Left ventricle myocardium superior (tissue), 1 donor: ENCODE measurements around the gene MTSS2. TPM values are rescaled to one million over a fixed set of nuclear protein-coding genes. Genes with fewer than 3 reads are reported as not detected.

Experiments used
- ATAC-seq: fragments of 200-7000 bp; cut with Tn5 transposase; one replicate; pipeline ENCODE4 v1.9.1; 2020; ENCODE audit warnings: mild to moderate bottlenecking, moderate library complexity
- DNase-seq: peaks from one replicate; pipeline ENCODE4 v3.0.0-alpha.2; 2020
- intact Hi-C: fragments of 100-400 bp; cut with micrococcal nuclease; formaldehyde crosslinking; loops from one replicate; pipeline ENCODE4 v1.11.0; 2022
- total RNA-seq: library from RNA; stranded (reverse); fragmentation: NEBNext Ultra II Directional; extraction: Animal tissue kit (Norgen Biotek cat#: 25700); gene quantifications from one replicate; pipeline ENCODE4 v1.2.1, GENCODE V29; 2021
- donor health status: DM: no; HTN: yes; CAD: no; lungs with severe emphysema.

MTSS2 gene
- total RNA-seq, 1 donor from 2014 or later, result 101 TPM

DNA sequence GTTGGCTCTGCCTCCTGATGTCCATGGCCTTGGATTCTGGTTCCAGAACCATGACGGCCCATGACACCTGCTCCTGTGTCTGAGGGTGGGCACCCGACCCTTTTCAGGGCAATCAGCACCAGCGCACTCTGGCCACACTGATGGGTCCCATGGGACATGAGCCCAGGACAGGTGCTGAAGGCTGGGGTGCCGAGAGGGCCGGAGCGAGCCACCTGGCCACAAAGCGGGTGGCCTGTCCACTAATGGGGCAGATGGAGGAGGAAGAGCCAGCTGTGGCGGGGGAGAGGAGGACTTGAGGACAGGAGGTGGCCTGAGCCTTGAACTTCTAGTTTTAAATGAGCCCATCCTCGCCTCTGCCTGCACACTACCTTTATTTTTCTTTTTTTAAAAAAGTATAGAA is 31.2 kb upstream of the MTSS2 start:
- ATAC-seq (no peak), DNase-seq (no peak)
- intact Hi-C loops, result no loop called here

DNA sequence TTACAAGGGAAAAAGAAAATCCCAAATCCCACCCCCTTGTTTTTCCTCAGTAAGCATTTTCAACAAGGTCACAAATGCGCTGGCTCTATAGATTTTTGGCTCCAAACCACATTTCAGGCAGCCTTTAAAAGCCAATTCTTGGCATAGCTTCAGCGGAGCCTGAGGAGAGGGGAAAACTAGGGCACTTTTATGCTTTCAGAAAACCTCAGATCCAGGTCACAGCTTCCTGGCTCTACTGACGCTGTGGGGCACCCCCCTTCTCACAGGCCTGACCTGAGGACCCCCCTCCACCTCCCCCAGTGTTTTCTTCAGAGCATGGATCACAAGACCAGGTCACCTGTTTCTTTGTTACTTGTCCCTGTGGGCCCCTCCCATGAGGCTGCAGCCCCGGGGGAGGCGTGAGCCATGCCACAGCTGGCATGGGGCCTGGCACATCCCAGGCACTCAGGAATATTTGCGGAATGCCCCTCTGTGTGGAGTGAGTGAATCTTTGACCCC is 30.1 kb upstream of the MTSS2 start:
- DNase-seq, result no peak
- ATAC-seq, result peak; percentile 10
- intact Hi-C loops, result no loop called here

DNA sequence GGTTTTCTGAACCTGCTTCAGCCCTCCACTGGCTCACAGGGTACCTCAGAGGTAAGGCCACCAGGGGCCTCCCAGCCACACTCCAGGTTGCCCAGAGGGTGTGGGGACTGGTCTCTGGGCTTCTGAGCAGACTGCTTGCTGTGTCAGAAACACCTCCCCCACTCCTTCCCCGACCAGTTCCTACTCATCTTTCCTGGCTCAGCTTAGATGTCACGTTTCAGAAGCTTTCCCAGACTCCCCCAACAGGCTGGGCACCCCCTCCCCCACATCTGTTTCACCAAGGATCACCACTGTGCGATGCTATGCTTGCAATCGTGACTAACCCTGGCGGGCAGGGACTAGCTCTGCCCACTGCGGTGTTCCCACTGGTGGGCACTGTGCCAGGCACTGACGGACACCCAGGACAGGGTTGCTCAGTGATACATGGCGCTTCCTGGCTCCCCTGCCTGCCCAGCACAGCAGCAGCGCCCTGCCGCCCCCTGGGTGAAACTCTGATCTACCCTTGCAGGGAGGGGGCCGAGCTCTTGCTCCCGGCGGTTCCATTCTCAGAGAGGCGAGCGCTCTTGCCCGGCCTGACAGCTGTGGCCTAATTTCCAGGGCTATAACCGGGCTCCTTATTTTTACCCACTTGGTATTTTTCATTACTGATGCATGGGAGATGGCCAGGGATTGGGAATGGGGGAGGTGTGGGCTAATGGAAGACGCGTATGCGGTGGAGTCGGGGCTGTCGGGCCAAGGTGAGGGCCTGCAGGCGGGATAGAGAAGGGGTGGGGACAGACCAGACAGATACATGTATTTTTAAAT is 29.4 kb upstream of the MTSS2 start:
- peak; percentile 87 for ATAC-seq
- intact Hi-C loops, result no loop called here
- DNase-seq, result peak; percentile 87

DNA sequence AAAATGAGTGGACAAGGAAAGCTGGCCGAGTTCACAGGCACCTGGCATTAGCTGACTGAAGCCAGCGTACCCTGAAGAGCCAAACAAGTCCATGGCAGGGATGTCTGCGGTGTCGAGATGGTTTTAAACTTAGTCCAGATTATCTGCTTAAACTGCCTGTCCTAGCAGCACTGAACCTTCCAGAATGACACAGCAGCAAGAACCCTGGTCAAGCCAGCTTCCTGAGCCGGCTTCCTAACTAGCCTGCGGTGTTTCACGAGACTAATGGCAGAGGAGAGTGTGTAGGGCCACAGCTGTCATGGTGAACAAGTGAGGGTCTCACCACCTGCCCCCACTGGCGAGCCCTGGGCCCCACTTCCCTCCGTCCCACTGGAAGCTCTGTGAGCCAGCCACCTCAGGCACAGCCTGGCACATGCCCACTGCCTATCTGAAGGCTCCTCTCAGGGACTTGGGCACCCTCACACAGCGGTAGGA is 28.8 kb upstream of the MTSS2 start:
- DNase-seq (no peak), ATAC-seq (peak; percentile 59)
- intact Hi-C loops, result no loop called here

DNA sequence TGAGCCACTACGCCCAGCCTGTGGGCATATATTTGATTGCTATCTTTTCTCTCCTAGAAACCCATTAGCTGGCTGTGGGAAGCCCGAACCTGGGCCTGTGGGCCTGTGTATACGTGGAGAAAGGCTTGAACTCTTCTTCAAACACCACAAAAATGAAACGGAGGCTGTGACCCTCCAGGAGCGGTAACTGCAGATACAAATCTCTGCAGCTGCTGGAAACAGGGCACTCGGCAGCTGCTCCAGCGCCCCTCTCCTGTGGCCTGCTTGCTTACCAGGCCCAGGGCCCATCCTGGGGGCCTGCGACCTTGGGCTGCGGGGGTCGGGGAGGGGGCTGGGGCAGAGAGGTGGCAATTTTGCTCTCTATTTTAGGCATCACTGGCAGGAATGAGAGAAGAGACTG is 28.0 kb upstream of the MTSS2 start:
- intact Hi-C loops, result no loop called here
- DNase-seq, result no peak
- no peak for ATAC-seq

DNA sequence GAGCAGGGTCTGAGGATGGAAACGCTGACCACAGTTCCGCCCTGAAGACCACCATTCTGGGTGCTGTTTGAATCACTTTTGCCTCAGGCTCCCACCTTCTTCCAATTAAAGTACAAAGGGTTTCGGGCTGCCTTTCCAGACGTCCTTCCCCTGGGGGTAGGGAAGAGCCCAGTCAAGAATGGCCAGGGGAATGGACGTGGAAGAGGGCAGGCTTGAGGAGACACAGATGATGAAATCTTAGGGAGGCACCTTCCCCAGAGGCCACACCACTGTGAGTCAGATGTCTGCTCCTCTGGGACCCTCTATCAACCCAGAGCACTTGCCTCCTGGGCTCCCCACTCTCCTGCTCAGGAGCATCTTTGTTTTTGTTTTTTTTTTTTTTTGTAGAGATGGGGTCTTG is 27.5 kb upstream of the MTSS2 start:
- ATAC-seq, result no peak
- intact Hi-C loops, result no loop called here
- no peak for DNase-seq

DNA sequence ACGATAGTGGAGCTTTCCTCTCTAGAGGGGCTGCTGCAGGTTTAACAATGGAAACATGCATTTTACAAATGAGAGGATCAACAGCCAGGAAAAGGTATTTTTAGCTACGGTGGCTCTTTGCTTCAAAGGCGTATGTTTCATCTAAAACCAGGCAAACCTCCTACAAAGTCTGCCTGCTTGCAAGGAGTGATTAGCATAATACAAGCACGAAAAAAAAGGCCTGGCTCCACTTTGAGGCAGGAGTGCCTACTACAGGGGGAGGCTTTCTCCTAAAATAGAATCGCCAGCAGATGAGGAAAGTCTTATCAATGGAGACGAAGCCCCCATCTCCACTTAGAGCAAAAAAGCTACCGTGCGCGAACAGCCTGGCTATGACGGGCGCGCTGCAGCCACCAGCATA is 27.1 kb upstream of the MTSS2 start:
- intact Hi-C loops, result no loop called here
- ATAC-seq, result no peak
- no peak for DNase-seq

DNA sequence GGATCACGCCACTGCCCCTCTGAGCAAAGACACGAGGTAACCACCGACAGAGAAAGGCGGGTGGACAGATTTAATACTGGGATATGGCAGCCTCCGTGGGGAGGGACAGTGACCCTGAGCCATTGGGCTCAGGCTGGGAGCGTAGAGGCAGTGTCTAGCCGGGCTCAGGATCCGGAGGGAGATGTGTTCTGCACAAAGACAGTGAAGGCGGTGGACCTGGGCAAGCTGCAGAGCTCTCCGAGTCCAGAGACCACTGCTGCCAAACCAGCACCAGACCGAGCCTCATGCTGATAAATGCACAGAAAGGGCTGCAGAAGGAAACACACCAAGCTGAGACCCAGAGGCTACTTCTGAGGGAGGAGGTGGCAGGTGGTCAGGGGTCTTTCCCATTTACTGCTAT is 26.5 kb upstream of the MTSS2 start:
- ATAC-seq (no peak), DNase-seq (no peak)
- intact Hi-C loops, result no loop called here

DNA sequence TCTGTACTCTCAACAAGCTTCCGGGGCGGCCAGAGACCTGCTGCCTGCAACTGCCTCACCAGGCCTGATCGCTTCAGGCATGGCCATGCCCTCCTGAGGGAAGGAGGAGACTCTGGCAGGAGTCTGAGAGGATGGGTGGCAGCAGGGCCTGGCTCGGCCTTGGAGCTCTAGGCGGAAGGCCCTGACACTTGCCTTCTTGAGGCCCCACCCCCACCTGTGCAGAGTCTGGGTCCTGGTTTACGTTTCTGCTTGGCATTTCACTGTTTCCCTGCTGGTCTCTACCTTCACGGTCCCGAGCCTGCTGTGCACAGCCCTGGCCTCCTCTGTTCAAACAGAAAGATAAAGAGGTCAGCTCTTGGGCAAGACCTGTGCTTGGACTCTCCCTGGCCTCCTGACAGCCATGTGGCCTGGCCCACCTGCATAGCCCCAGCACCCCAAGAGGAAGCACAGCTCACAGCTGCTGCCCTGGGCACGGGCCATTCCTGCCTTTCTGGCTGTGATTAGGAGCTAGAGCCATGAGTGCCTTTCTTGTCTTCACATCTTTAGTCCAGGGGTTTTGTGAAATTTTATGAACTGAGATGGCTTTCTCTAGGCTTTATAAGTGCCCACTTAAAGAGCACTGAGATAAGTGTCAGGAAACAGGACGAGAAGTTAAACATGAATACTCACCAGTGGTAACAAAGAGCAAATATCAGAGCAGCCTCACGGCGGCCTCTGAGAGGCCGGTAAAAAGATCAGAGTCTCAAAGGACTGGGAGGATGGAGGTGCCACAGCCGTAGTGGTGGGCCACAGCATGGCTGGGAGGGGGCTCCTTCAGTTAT is 25.6 kb upstream of the MTSS2 start:
- intact Hi-C loops, result no loop called here
- DNase-seq (no peak), ATAC-seq (no peak)

DNA sequence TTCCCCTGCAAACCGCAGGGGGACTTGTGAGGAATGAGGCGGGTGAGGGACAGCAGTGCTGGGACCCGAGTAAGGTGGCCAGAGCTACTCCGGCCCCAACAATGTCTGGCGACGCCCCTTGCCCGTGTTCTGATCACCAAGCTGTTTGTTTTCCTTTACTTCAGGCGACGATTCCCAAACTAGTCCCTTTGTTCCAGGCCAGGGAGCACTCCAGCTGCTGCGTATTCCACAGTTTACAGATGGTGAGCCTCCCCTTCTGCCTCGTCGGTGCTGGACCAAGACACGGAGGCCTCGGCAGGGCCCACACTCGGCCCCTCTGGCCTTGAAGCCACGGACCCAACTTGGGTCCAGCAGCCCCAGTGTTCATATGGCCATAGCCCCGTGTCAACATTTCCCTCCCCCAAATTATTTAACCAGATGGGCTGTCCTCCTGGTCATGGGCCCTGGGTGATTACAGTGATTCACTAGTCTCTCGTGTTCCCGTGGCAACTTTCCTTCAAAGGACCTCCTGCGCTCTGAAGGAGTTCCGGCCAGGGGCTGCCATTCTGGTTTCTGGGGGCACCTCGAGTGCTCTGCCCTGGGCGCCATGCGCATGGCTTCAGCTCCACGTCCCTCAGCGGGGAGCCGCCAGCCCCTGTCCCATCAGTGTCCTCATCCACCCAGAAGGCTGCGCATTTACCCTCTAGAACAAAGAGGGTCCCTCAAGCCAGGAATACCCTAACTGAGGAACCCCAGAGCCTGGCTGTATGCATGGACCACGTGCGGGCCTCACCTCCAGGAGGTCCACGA is 24.8 kb upstream of the MTSS2 start:
- DNase-seq, result no peak
- intact Hi-C loops, result no loop called here
- no peak for ATAC-seq

DNA sequence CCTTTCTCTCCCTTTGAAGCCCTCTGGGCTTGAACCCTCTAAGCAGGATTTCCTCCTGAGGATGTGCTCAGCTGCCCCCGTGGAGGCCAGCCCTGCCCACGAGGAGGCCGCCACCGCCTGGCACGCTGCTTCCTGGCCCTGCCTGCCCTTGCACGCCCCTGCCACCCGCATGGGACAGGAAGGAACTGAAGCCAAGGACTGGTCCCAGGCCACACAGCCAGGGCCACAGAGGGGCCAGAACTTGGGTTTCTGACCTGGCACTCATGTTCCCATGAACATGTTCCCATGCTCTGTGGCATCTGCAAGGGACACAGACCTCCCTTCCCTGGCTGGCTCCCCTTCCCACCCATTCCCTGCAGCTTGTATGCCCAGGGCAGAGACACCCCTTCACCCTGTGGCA is 24.1 kb upstream of the MTSS2 start:
- DNase-seq, result no peak
- intact Hi-C loops, result no loop called here
- no peak for ATAC-seq

DNA sequence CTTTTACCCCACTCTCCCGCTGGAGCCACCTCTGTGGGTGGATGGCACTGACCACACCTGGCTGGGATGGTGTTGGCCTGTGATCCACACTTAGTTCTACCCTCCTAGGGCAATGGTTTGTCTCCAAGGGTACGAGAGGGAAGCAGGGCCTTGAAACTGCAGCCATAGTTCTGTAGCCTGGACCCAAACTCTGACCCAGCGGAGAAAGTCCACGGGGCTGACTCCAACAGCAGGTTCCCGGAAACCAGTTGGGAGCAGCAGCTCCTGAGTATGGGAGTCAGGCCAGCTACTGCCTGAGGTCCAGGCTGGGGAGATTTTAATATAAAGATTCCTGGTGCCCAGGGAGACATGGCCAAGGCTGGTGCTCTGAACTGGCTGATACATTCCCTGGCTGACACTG is 23.6 kb upstream of the MTSS2 start:
- DNase-seq (no peak), ATAC-seq (no peak)
- intact Hi-C loops, result no loop called here

DNA sequence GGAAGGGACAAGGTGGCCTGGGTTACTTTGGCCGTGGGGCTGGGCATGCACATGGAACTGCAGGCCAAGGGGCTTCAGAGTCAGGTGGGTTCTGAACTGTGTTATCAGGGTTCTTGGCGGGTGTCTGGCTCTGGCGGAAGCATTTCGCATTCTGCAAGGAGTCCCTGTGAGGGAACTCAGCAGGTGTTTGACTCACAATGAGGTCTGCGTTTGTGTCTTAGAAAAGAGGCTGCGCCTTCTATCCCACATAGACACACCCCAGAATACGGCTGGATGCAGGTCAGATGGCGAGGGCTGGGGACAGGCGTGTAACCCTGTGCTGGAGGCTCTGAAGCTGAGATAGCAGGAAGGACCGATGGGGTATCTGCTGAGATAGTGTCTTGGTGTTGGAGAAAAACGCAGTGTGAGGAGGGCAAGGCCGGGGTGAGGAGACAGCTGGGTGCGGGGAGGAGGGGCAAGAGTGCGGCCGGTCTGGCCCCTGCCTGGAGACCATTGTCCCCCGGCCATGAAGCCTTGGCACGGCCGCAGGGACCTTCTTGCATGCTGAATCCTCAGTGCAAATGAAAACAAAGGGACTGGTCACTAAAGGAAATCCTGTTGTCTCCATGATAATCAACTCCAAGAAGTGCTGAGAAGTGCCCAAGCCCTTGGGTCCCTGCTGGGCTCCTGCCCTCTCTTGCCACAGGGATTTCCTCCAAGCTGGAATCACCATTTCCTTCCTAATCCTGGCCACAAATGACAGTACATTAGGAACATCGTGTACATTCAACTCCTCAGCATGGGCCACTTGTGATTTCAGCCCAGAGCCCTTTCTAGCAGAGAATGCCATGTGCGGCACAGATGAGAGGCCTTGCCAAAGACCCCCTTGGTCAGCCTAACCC is 22.8 kb upstream of the MTSS2 start:
- intact Hi-C loops, result no loop called here
- no peak for ATAC-seq
- DNase-seq, result no peak

DNA sequence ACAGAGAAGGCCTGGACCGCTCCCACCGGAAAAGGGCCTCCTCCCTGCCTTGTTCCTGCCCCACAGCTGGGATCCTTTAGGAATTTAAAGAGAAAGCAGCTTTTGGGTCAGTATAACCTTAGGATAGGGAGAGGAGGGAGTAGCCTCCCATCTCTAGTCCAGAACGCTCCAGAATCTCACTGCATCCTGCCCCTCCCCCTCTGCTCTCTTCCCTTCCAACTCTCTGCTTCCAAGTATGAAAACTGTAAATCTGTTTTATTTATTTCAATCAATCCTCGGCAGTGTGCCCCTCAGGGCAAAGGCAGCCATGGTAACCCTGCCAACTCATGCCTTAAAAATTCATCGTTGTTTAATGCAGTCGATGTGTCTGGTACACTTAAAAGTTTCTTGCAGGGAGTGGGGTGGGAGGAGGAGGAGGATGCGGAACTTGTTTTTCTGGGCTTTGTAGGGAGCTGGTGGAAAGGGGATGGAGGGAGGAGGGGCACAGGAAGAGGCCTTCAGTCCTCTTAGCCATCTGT is 21.2 kb upstream of the MTSS2 start:
- intact Hi-C loops, result no loop called here
- DNase-seq (no peak), ATAC-seq (peak; percentile 8)

DNA sequence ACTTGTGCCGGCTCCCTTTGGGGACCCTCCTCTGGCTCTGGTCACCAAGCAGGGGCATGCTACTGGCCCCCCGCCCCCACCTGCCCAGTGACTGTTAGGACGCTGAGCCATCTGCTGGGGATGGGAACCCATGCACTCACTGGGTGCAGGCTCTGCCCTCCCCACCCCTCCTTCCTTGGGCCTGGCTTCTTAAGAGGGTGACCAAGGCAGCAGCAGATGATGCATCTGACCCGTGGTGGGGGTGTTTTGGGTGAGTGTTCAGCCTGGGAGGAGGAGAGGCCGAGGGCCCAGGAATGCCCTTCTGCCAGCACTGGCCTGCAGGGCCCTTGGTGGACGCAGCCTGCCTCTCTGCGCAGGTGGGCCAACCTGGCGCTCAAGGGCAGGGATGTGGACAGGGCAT is 19.2 kb upstream of the MTSS2 start:
- intact Hi-C loops, result no loop called here
- no peak for DNase-seq
- no peak for ATAC-seq

DNA sequence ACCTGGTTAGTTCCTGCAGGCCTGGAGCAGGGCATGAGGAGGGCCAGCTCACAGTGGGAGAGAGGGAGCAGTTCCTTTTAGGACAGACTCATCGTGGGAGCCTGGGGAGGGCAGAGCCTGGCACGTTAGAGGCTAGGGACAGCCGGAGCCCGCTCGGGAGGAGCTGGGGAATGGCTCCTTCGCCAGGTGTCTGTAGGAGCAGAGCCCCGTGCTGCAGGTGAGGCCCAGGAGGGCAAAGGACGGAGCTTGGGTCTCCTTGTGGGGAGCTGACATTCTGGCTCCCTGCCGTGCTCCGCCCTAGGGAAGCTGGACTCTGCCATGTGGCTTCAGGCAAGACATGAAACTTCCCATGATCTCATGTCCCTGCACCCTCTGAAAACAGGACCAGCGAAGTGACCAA is 18.7 kb upstream of the MTSS2 start:
- DNase-seq (no peak), ATAC-seq (no peak)
- intact Hi-C loops, result no loop called here

DNA sequence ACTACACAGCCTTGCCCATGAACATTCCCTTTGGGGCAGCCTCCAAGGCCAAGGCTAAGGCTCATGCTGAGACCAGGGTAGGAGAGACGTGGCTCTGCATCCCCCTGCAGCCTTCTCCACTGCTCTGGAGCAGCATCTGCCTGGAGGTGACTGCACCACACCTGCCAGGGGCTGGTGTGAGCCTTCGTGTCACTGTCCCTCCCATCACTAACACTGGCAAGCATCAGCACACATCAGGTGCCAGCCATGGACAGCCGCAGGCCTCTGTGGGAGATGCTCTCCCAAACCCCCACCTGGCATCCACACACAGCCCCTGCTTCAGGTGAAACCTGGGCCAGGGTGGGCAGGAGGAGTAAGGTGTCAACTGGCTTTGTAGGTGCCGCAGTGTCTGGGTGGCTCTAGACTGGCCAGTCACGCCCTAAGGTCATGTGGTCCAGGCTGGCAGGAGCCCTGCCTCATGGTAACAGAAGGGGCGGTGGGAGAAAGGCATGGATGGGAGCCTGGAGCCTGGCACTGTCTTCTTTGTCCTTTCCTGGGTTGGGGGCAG is 18.1 kb upstream of the MTSS2 start:
- intact Hi-C loops, result no loop called here
- ATAC-seq, result no peak
- DNase-seq, result no peak
